HEK293 (cell line): ENCODE data around the gene MCTP1.

Experiments used
- CTCF ChIA-PET: fragments of 350-600 bp; formaldehyde crosslinking; extraction: SDS; loops from one replicate; lab custom pipeline; 2021; ENCODE audit warnings: antibody characterized with exemption; lab: Yijun Ruan, JAX
- POLR2A ChIA-PET: fragments of 300-600 bp; formaldehyde crosslinking; extraction: SDS; loops from one replicate; lab custom pipeline; 2020; ENCODE audit warnings: antibody characterized with exemption, inconsistent platforms; lab: Yijun Ruan, JAX
- H3K27ac ChIP-seq: fragments of 200-500 bp; sonication (Bioruptor generic); 2 replicates; pipeline ENCODE4 v1.5.1; 2014; ENCODE audit warnings: low read depth, low read length, control low read depth, inconsistent platforms; ENCODE audit errors: extremely low read depth
- H3K36me3 ChIP-seq, 2 experiments: fragments of 200-500 bp in 1 of 2; sonication (Bioruptor generic) in 1 of 2; 1 replicate in 1 of 2; 2 replicates in 1 of 2; pipeline ENCODE4 v1.5.1; 2014 to 2017; ENCODE audit warnings: inconsistent platforms in 2 of 2, low read length in 2 of 2; ENCODE audit not compliant: control insufficient read depth in 2 of 2, insufficient read depth in 1 of 2
- H3K4me1 ChIP-seq: fragments of 200-500 bp; sonication (Bioruptor generic); 2 replicates; pipeline ENCODE4 v1.5.1; 2014; ENCODE audit warnings: mild to moderate bottlenecking, low read length, inconsistent platforms; ENCODE audit not compliant: control insufficient read depth, insufficient read depth
- H3K4me3 ChIP-seq: 2 replicates; pipeline ENCODE4 v1.5.1; 2011; ENCODE audit warnings: low read depth, mild to moderate bottlenecking, control low read depth, low read length, moderate library complexity
- H3K9me3 ChIP-seq: fragments of 200-500 bp; sonication (Bioruptor generic); 2 replicates; pipeline ENCODE4 v1.5.1; 2014; ENCODE audit warnings: low read depth, low read length, inconsistent platforms; ENCODE audit not compliant: control insufficient read depth, insufficient read depth
- BCL11A ChIP-seq: fragments of 450-650 bp; formaldehyde crosslinking; IDR thresholded peaks from 2 replicates; pipeline ENCODE4 v1.5.1; 2016; ENCODE audit warnings: low read depth, missing biosample characterization, missing genetic modification characterization
- MYNN ChIP-seq: fragments of 450-650 bp; formaldehyde crosslinking; IDR thresholded peaks from 2 replicates; pipeline ENCODE4 v1.5.1; 2016; ENCODE audit warnings: missing biosample characterization, missing genetic modification characterization, borderline replicate concordance
- OVOL3 ChIP-seq: fragments of 450-650 bp; formaldehyde crosslinking; IDR thresholded peaks from 2 replicates; pipeline ENCODE4 v1.5.1; 2016; ENCODE audit warnings: missing biosample characterization, missing genetic modification characterization
- PBX3 ChIP-seq: sonication (generic); formaldehyde crosslinking; IDR thresholded peaks from 2 replicates; pipeline ENCODE4 v1.8.1; 2022; ENCODE audit warnings: mild to moderate bottlenecking, moderate library complexity, missing genetic modification reagents
- SCRT2 ChIP-seq: fragments of 450-650 bp; formaldehyde crosslinking; IDR thresholded peaks from 2 replicates; pipeline ENCODE4 v1.5.1; 2016; ENCODE audit warnings: missing biosample characterization, missing genetic modification characterization
- ZBTB48 ChIP-seq: fragments of 450-650 bp; formaldehyde crosslinking; IDR thresholded peaks from 2 replicates; pipeline ENCODE4 v1.5.1; 2016; ENCODE audit warnings: missing biosample characterization, missing genetic modification characterization
- ZFP3 ChIP-seq: fragments of 450-650 bp; formaldehyde crosslinking; IDR thresholded peaks from 2 replicates; pipeline ENCODE4 v1.5.1; 2016; ENCODE audit warnings: low read depth, missing biosample characterization, missing genetic modification characterization
- ZNF121 ChIP-seq: fragments of 450-650 bp; formaldehyde crosslinking; IDR thresholded peaks from 2 replicates; pipeline ENCODE4 v1.5.1; 2016; ENCODE audit warnings: missing biosample characterization, missing genetic modification characterization
- ZNF148 ChIP-seq: fragments of 450-650 bp; formaldehyde crosslinking; IDR thresholded peaks from 2 replicates; pipeline ENCODE4 v1.5.0; 2017; ENCODE audit warnings: missing biosample characterization, missing genetic modification characterization, borderline replicate concordance
- ZNF266 ChIP-seq: fragments of 450-650 bp; formaldehyde crosslinking; IDR thresholded peaks from 2 replicates; pipeline ENCODE4 v1.5.1; 2016; ENCODE audit warnings: missing biosample characterization, missing genetic modification characterization, low read depth
- ZNF280C ChIP-seq: fragments of 450-650 bp; formaldehyde crosslinking; IDR thresholded peaks from 2 replicates; pipeline ENCODE4 v1.5.1; 2016; ENCODE audit warnings: missing biosample characterization, missing genetic modification characterization
- ZNF585B ChIP-seq: fragments of 450-650 bp; formaldehyde crosslinking; IDR thresholded peaks from 2 replicates; pipeline ENCODE4 v1.5.1; 2016; ENCODE audit warnings: missing biosample characterization, missing genetic modification characterization
- ZNF626 ChIP-seq: fragments of 450-650 bp; sonication (Bioruptor Pico); formaldehyde crosslinking; IDR thresholded peaks from 2 replicates; pipeline ENCODE4 v1.5.1; 2018; ENCODE audit warnings: missing biosample characterization, missing genetic modification characterization, inconsistent platforms
- ZNF677 ChIP-seq: fragments of 450-650 bp; IDR thresholded peaks from 2 replicates; pipeline ENCODE4 v1.5.0; 2018; ENCODE audit warnings: missing biosample characterization, mild to moderate bottlenecking, missing genetic modification characterization, moderate library complexity
- ZNF791 ChIP-seq: fragments of 450-650 bp; formaldehyde crosslinking; IDR thresholded peaks from 2 replicates; pipeline ENCODE4 v1.5.1; 2016; ENCODE audit warnings: missing biosample characterization, missing genetic modification characterization
- ZNF837 ChIP-seq: fragments of 450-650 bp; formaldehyde crosslinking; IDR thresholded peaks from 2 replicates; pipeline ENCODE4 v1.5.1; 2016; ENCODE audit warnings: missing biosample characterization, missing genetic modification characterization
- ZNF843 ChIP-seq: fragments of 450-650 bp; formaldehyde crosslinking; IDR thresholded peaks from 2 replicates; pipeline ENCODE4 v1.5.1; 2016; ENCODE audit warnings: missing biosample characterization, missing genetic modification characterization
- ZSCAN18 ChIP-seq: fragments of 450-650 bp; formaldehyde crosslinking; IDR thresholded peaks from 2 replicates; pipeline ENCODE4 v1.5.1; 2016; ENCODE audit warnings: missing biosample characterization, missing genetic modification characterization

The MCTP1 gene

GRCh38 chr5:95029569-95030366 lies 255.1 kb downstream of the MCTP1 start:
- H3K4me1 ChIP-seq, result no peaks in the 10 kb centered on the region
- ChIA-PET POLR2A (no interaction called here), CTCF (no interaction called here)
- H3K36me3 ChIP-seq, result no peaks in the 10 kb centered on the region
- TF ChIP-seq ZNF626 (tag by site-specific recombination) (no peak), ZNF677 (tag by site-specific recombination) (no peak), ZNF791 (tag by site-specific recombination) (no peak), ZNF121 (tag by site-specific recombination) (no peak), BCL11A (no peak), ZNF843 (tag by site-specific recombination) (no peak), ZNF837 (tag by site-specific recombination) (no peak), OVOL3 (tag by site-specific recombination) (no peak), MYNN (tag by site-specific recombination) (no peak), ZFP3 (tag by site-specific recombination) (no peak), ZNF280C (tag by site-specific recombination) (no peak), ZBTB48 (tag by site-specific recombination) (no peak), ZNF585B (no peak), ZNF148 (tag by site-specific recombination) (no peak), ZSCAN18 (tag by site-specific recombination) (no peak)
- H3K9me3 ChIP-seq, result no peaks in the 10 kb centered on the region
- no peak overlapping the region for H3K4me3 ChIP-seq
- no peak overlapping the region for H3K27ac ChIP-seq

GRCh38 chr5:95027775-95028174 lies 257.1 kb downstream of the MCTP1 start:
- TF ChIP-seq ZNF266 (tag by site-specific recombination) (no peak), PBX3 (CRISPR knock-in tag) (no peak), SCRT2 (tag by site-specific recombination) (no peak)
- ChIA-PET POLR2A (no interaction called here), CTCF (interaction anchor here (0.6 to 0.7 kb wide), 4 partner anchors 9 to 477 kb away, joined by 3 read pairs; no protein-coding TSS in a partner anchor)
- no peaks in the 10 kb centered on the region for H3K9me3 ChIP-seq
- no peaks in the 10 kb centered on the region for H3K4me1 ChIP-seq
- no peak overlapping the region for H3K4me3 ChIP-seq
- no peak overlapping the region for H3K27ac ChIP-seq
- H3K36me3 ChIP-seq, result no peaks in the 10 kb centered on the region
